ENCODE data around the gene MAFG. TPM values are rescaled to one million over a fixed set of nuclear protein-coding genes. Genes with fewer than 3 reads are reported as not detected.

MAFG gene
- total and polyA plus RNA-seq, 2 donors (not counting 3 experiments of a cell fraction or from before 2014, with no cell fraction given), result 27.6 to 35.0 TPM

- peaks cover 7% of the 10 kb centered on the region for H3K79me2 ChIP-seq (ENCODE audit: control insufficient read depth, insufficient read depth, low read length)
- no peaks in the 10 kb centered on the region for H4K20me1 ChIP-seq (replicated peaks; ENCODE audit: control insufficient read depth, extremely low read depth, insufficient read depth, low read length)
- TF ChIP-seq MYC (IDR thresholded peaks at IDR 0.05; ENCODE audit: low read depth, low read length) (no peak), POLR2A (IDR thresholded peaks at IDR 0.05; ENCODE audit: low read depth, low read length) (no peak), MAX (IDR thresholded peaks at IDR 0.05; ENCODE audit: insufficient read depth, insufficient read length) (no peak), FOS (IDR thresholded peaks at IDR 0.05; ENCODE audit: borderline replicate concordance, insufficient read depth, low read length) (no peak), JUN (IDR thresholded peaks at IDR 0.05; ENCODE audit: borderline replicate concordance, insufficient read depth, insufficient read length, low read depth) (no peak), EZH2 (IDR thresholded peaks at IDR 0.05; ENCODE audit: borderline replicate concordance, low read depth, low read length, severe bottlenecking) (no peak), CTCF (IDR thresholded peaks at IDR 0.05; ENCODE audit: extremely low read depth in 1 of 2, insufficient read depth in 1 of 2, low read depth in 1 of 2, low read length in 2 of 2) (no peak), GATA2 (IDR thresholded peaks at IDR 0.05; ENCODE audit: insufficient read depth, insufficient read length, low read depth, low read length) (no peak), POLR2AphosphoS5 (IDR thresholded peaks at IDR 0.05; ENCODE audit: insufficient read depth, low read depth, low read length) (no peak)
- no peaks in the 10 kb centered on the region for H3K36me3 ChIP-seq (ENCODE audit: control insufficient read depth in 2 of 2, extremely low read depth in 1 of 2, insufficient read depth in 2 of 2, low read length in 2 of 2)
- no peak overlapping the region for H2AFZ ChIP-seq (ENCODE audit: low read depth, low read length)
- ChIA-PET POLR2A (no interaction called here), CTCF (interaction anchor here (1.4 to 1.6 kb wide), 2 partner anchors 12 to 19 kb away, joined by 3 to 4 read pairs; no protein-coding TSS in a partner anchor)
- no peak overlapping the region for H3K9ac ChIP-seq (replicated peaks; ENCODE audit: extremely low read depth, insufficient read depth, low read length)
- no peak overlapping the region for H3K4me3 ChIP-seq (replicated peaks in 1 of 3; ENCODE audit: insufficient read depth in 1 of 3, low read depth in 1 of 3, low read length in 3 of 3)
- H3K4me2 ChIP-seq (ENCODE audit: insufficient read depth, low read length), result no peak overlapping the region
- peaks cover 6% of the 10 kb centered on the region for H3K4me1 ChIP-seq (ENCODE audit: control insufficient read depth, extremely low read depth, insufficient read depth, low read length)
- intact Hi-C loops (cut with micrococcal nuclease), result no loop called here
- FAIRE-seq (no peak), DNase-seq (ENCODE audit: low read depth, low spot score) (no peak)
- no peaks in the 10 kb centered on the region for H3K9me1 ChIP-seq (replicated peaks; ENCODE audit: control insufficient read depth, extremely low read depth, insufficient read depth, low read length)
- no TSS peak for BruUV-seq (replicated peaks)
- no peaks in the 10 kb centered on the region for H3K9me3 ChIP-seq (replicated peaks; ENCODE audit: control insufficient read depth, insufficient read depth, low read length)
- no peak overlapping the region for H3K27ac ChIP-seq (ENCODE audit: insufficient read depth, low read depth, low read length)
- peaks cover 0 to 7% of the 10 kb centered on the region in 2 experiments for H3K27me3 ChIP-seq (ENCODE audit: control insufficient read depth in 2 of 2, insufficient read depth in 2 of 2, low read length in 2 of 2)
- dilution Hi-C loops (cut with MboI; ENCODE audit: extremely low pct_ligation_motif_present, low sequenced_read_pairs), result no loop called here
Observed at GRCh38 chr17:81940538-81941483, 13.3 kb upstream of the MAFG start.

Data from endothelial cell of umbilical vein (primary cell).